IMR-90 (cell line): ENCODE measurements around the gene FLT4. TPM values are rescaled to one million over a fixed set of nuclear protein-coding genes. Genes with fewer than 3 reads are reported as not detected.

Source experiments
- ATAC-seq: fragments of 200-7000 bp; cut with Tn5 transposase; 2 replicates; pipeline ENCODE4 v1.9.1; 2020; ENCODE audit warnings: low read depth, mild to moderate bottlenecking, moderate library complexity
- BruUV-seq: library from RNA; stranded (reverse); fragments of 400-500 nt; replicated peaks from 2 replicates; lab custom pipeline; 2021; lab: Mats Ljungman, UMichigan
- CTCF ChIA-PET: fragments of 300-600 bp; formaldehyde crosslinking; extraction: SDS; loops from one replicate; lab custom pipeline; 2021; ENCODE audit warnings: antibody characterized with exemption; lab: Yijun Ruan, JAX
- POLR2A ChIA-PET: fragments of 300-600 bp; sonication (Branson Sonifier 250); formaldehyde crosslinking; loops from one replicate; lab custom pipeline; 2022; ENCODE audit warnings: antibody characterized with exemption; ENCODE audit not compliant: unreplicated experiment; lab: Charles Lee
- DNase-seq: peaks from one replicate; pipeline ENCODE4 v3.0.0; 2013
- H2AFZ ChIP-seq: replicated peaks from 2 replicates; pipeline ENCODE3; 2013; ENCODE audit warnings: low read length, mild to moderate bottlenecking; ENCODE audit not compliant: poor library complexity
- H2AK5ac ChIP-seq: 2 replicates; pipeline ENCODE4 v1.6.1; 2013; ENCODE audit warnings: low read depth, low read length, inconsistent platforms
- H2AK9ac ChIP-seq: replicated peaks from 2 replicates; pipeline ENCODE3; 2013; ENCODE audit warnings: mild to moderate bottlenecking, low read depth, low read length, moderate library complexity; ENCODE audit not compliant: poor library complexity
- H2BK120ac ChIP-seq: 2 replicates; pipeline ENCODE4 v1.6.1; 2013; ENCODE audit warnings: low read depth, low read length, inconsistent platforms
- H2BK15ac ChIP-seq: 3 replicates; pipeline ENCODE4 v1.6.1; 2013; ENCODE audit warnings: low read depth, low read length, inconsistent platforms
- H2BK20ac ChIP-seq: 2 replicates; pipeline ENCODE4 v1.6.1; 2013; ENCODE audit warnings: low read depth, mild to moderate bottlenecking, inconsistent platforms, low read length, moderate library complexity
- H2BK5ac ChIP-seq: 2 replicates; pipeline ENCODE4 v1.6.1; 2013; ENCODE audit warnings: mild to moderate bottlenecking, low read depth, low read length, inconsistent platforms; ENCODE audit not compliant: poor library complexity, severe bottlenecking
- H3K14ac ChIP-seq: replicated peaks from 2 replicates; pipeline ENCODE4 v1.6.1; 2013; ENCODE audit warnings: low read depth, low read length, inconsistent platforms
- H3K18ac ChIP-seq: 2 replicates; pipeline ENCODE4 v1.6.1; 2013; ENCODE audit warnings: low read depth, low read length, control low read depth
- H3K23ac ChIP-seq: 2 replicates; pipeline ENCODE4 v1.6.1; 2013; ENCODE audit warnings: low read depth, low read length, inconsistent platforms
- H3K27ac ChIP-seq: 2 replicates; pipeline ENCODE4 v1.5.1; 2013; ENCODE audit warnings: mild to moderate bottlenecking, control low read depth, low read length; ENCODE audit not compliant: insufficient read depth
- H3K27me3 ChIP-seq: 2 replicates; pipeline ENCODE4 v1.6.1; 2013; ENCODE audit warnings: low read length; ENCODE audit not compliant: control insufficient read depth, insufficient read depth
- H3K36me3 ChIP-seq: 2 replicates; pipeline ENCODE4 v1.6.1; 2013; ENCODE audit warnings: low read length, mixed read lengths; ENCODE audit not compliant: control insufficient read depth, insufficient read depth
- H3K4ac ChIP-seq: 2 replicates; pipeline ENCODE4 v1.6.1; 2013; ENCODE audit warnings: low read depth, low read length, inconsistent platforms
- H3K4me1 ChIP-seq: 2 replicates; pipeline ENCODE4 v1.6.1; 2013; ENCODE audit warnings: low read length, mixed read lengths; ENCODE audit not compliant: control insufficient read depth, insufficient read depth
- H3K4me2 ChIP-seq: 2 replicates; pipeline ENCODE4 v1.6.1; 2013; ENCODE audit warnings: low read depth, mild to moderate bottlenecking, control low read depth, low read length, moderate library complexity
- H3K4me3 ChIP-seq: 2 replicates; pipeline ENCODE4 v1.5.1; 2013; ENCODE audit warnings: low read depth, mild to moderate bottlenecking, control low read depth, low read length, moderate library complexity; ENCODE audit not compliant: insufficient read depth
- H3K56ac ChIP-seq: 2 replicates; pipeline ENCODE4 v1.6.1; 2013; ENCODE audit warnings: low read length, inconsistent platforms; ENCODE audit not compliant: insufficient read depth; ENCODE audit errors: extremely low read depth
- H3K79me1 ChIP-seq, 2 experiments: 2 replicates each; pipeline ENCODE4 v1.6.1; 2013; ENCODE audit warnings: low read length in 2 of 2, inconsistent platforms in 1 of 2, low read depth in 1 of 2
- H3K9ac ChIP-seq: 2 replicates; pipeline ENCODE4 v1.6.1; 2013; ENCODE audit warnings: low read depth, low read length, control low read depth
- H3K9me1 ChIP-seq: 2 replicates; pipeline ENCODE4 v1.6.1; 2013; ENCODE audit warnings: low read length, inconsistent platforms; ENCODE audit not compliant: insufficient read depth
- H3K9me3 ChIP-seq: 2 replicates; pipeline ENCODE4 v1.6.1; 2013; ENCODE audit warnings: low read length; ENCODE audit not compliant: control insufficient read depth, insufficient read depth
- H4K20me1 ChIP-seq: 2 replicates; pipeline ENCODE4 v1.6.1; 2013; ENCODE audit warnings: low read length, inconsistent platforms; ENCODE audit not compliant: insufficient read depth
- H4K5ac ChIP-seq: 2 replicates; pipeline ENCODE4 v1.6.1; 2013; ENCODE audit warnings: mild to moderate bottlenecking, low read depth, low read length, control low read depth
- H4K8ac ChIP-seq, 2 experiments: 2 replicates each; pipeline ENCODE4 v1.6.1; 2013; ENCODE audit warnings: low read depth in 2 of 2, low read length in 2 of 2, control low read depth in 1 of 2, inconsistent platforms in 1 of 2
- H4K91ac ChIP-seq: 2 replicates; pipeline ENCODE4 v1.6.1; 2013; ENCODE audit warnings: low read depth, low read length, inconsistent platforms; ENCODE audit not compliant: insufficient read depth
- FOS ChIP-seq: fragments of 150-350 bp; IDR thresholded peaks from 2 replicates; pipeline ENCODE4 v1.6.1; 2016; ENCODE audit warnings: low read depth, low read length
- MAFK ChIP-seq: IDR thresholded peaks from 2 replicates; pipeline ENCODE4 v1.6.1; 2012; ENCODE audit warnings: low read depth, low read length, improper control_type of control experiment
- MXI1 ChIP-seq: IDR thresholded peaks from 2 replicates; pipeline ENCODE4 v1.6.1; 2012; ENCODE audit warnings: low read depth, mild to moderate bottlenecking, low read length, moderate library complexity, borderline replicate concordance
- RAD21 ChIP-seq: IDR thresholded peaks from 2 replicates; pipeline ENCODE4 v1.6.1; 2012; ENCODE audit warnings: low read length, improper control_type of control experiment
- RFX5 ChIP-seq: IDR thresholded peaks from 2 replicates; pipeline ENCODE4 v1.8.0; 2012; ENCODE audit warnings: low read depth, mild to moderate bottlenecking, low read length, moderate library complexity
- SMC3 ChIP-seq: fragments of 150-350 bp; IDR thresholded peaks from 2 replicates; pipeline ENCODE4 v1.6.1; 2016; ENCODE audit warnings: low read depth, mild to moderate bottlenecking, antibody characterized with exemption, low read length, moderate library complexity
- WGBS, 2 experiments: methylation state at CpG; one replicate each; pipeline versions ENCODE4 v1.1.5 to v1.1.7; 2013; ENCODE audit warnings: missing lambda C conversion rate in 2 of 2; ENCODE audit not compliant: insufficient read length in 1 of 2; ENCODE audit errors: extremely low coverage in 2 of 2; 5-methylcytosine and 5-hydroxymethylcytosine counted together
- dilution Hi-C: fragments of 300-500 bp; cut with HindIII; formaldehyde crosslinking; loops from one replicate; pipeline ENCODE4 v1.14.3; 2018; ENCODE audit warnings: low sequenced_read_pairs; ENCODE audit not compliant: unreplicated experiment
- in situ Hi-C: fragments of 300-500 bp; cut with MboI; formaldehyde crosslinking; loops from 3 replicates; pipeline ENCODE4 v1.14.3; 2019; ENCODE audit warnings: low sequenced_read_pairs, inconsistent platforms, mixed read lengths
- intact Hi-C: fragments of 100-400 bp; cut with micrococcal nuclease; formaldehyde crosslinking; loops from 2 replicates; pipeline ENCODE4 v1.10.0; 2022
- polyA plus RNA-seq, 3 experiments: library from polyadenylated mRNA; depleted of rRNA; stranded (reverse); fragments of >200 nt; gene quantifications; 2 replicates each; pipeline ENCODE4 v1.2.3, GENCODE V29; 2012; ENCODE audit warnings: low replicate concordance in 1 of 3
- total RNA-seq: library from RNA; depleted of rRNA; stranded (reverse); fragments of >200 nt; gene quantifications from 2 replicates; pipeline ENCODE4 v1.2.3, GENCODE V29; 2012

Gene FLT4
- total and polyA plus RNA-seq, 2 of the 4 experiments (the other 2 are of a cell fraction): under 0.01 to 0.07 TPM

- no peaks in the 10 kb centered on the region for H3K4me1 ChIP-seq
- H2AK9ac ChIP-seq: no peak overlapping the region
- H4K91ac ChIP-seq: no peak overlapping the region
- ChIA-PET POLR2A (no interaction called here), CTCF (no interaction called here)
- H2BK20ac ChIP-seq: no peak overlapping the region
- H2AFZ ChIP-seq: no peak overlapping the region
- no peak overlapping the region for H3K23ac ChIP-seq
- no peak overlapping the region for H3K4ac ChIP-seq
- H4K8ac ChIP-seq: no peak overlapping the region
- DNase-seq: no peak
- H3K9ac ChIP-seq: no peak overlapping the region
- no peak overlapping the region for H3K4me2 ChIP-seq
- 0 out of 4 replicates have a peak, but pooled peaks cover 0 to 3% of the 10 kb centered on the region in 2 experiments for H3K79me1 ChIP-seq
- in situ Hi-C loops: no loop called here
- H2AK5ac ChIP-seq: no peak overlapping the region
- no peak overlapping the region for H3K27ac ChIP-seq
- H3K27me3 ChIP-seq: no peaks in the 10 kb centered on the region
- no peaks in the 10 kb centered on the region for H3K9me3 ChIP-seq
- WGBS, 2 experiments: 100% methylated on average over 1 of the region's 6 CpGs; no CpG with 5 or more reads in 1 of the 2 experiments
- dilution Hi-C loops: no loop called here
- TF ChIP-seq RAD21 (no peak), MAFK (no peak), MXI1 (no peak), RFX5 (no peak), SMC3 (no peak), FOS (no peak)
- intact Hi-C loops: no loop called here
- H3K36me3 ChIP-seq: peaks cover 4% of the 10 kb centered on the region
- no peak overlapping the region for H3K14ac ChIP-seq
- no peaks in the 10 kb centered on the region for H3K9me1 ChIP-seq
- H3K4me3 ChIP-seq: no peak overlapping the region
- no TSS peak for BruUV-seq
- no peak overlapping the region for H2BK5ac ChIP-seq
- no peak overlapping the region for H2BK120ac ChIP-seq
- H4K20me1 ChIP-seq: no peaks in the 10 kb centered on the region; the same call in 1 of the 2 replicates
- H2BK15ac ChIP-seq: no peak overlapping the region
- H3K56ac ChIP-seq: no peak overlapping the region
- H3K18ac ChIP-seq: no peak overlapping the region
- no peak overlapping the region for H4K5ac ChIP-seq
- no peak for ATAC-seq
These were observed 68.7 kb downstream of the FLT4 start for GRCh38 chr5:180580681-180581080.
